Activated T-cell treated with anti-CD3 and anti-CD28 coated beads, Interleukin-2, amount 50 U/mL, for 48 hours (primary cell): Measurements from ENCODE around the gene CYP27A1.

Experiments
- DNase-seq, 2 experiments: peaks; one replicate each; pipeline ENCODE4 v3.0.0-alpha.2; 2020

The CYP27A1 gene

DNA sequence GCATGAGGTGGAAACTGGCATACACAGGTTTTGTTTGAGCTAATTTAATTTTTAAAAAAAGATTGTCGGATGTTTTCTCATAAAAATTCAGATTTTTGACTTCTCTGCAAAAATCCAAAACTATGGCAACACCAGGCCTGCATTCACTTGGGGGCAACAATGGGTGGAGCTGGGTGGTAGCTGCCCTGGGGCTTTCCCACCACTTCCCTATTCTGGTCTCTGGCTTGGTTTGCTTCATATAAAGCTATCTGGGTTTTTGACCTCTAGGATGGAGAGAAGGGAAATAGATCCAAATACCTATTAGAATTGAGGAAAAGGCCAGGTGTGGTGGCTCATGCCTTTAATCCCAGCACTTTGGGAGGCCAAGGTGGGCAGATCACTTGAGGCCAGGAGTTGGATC, 5.5 kb upstream of the CYP27A1 start:
- DNase-seq, result no peak

DNA sequence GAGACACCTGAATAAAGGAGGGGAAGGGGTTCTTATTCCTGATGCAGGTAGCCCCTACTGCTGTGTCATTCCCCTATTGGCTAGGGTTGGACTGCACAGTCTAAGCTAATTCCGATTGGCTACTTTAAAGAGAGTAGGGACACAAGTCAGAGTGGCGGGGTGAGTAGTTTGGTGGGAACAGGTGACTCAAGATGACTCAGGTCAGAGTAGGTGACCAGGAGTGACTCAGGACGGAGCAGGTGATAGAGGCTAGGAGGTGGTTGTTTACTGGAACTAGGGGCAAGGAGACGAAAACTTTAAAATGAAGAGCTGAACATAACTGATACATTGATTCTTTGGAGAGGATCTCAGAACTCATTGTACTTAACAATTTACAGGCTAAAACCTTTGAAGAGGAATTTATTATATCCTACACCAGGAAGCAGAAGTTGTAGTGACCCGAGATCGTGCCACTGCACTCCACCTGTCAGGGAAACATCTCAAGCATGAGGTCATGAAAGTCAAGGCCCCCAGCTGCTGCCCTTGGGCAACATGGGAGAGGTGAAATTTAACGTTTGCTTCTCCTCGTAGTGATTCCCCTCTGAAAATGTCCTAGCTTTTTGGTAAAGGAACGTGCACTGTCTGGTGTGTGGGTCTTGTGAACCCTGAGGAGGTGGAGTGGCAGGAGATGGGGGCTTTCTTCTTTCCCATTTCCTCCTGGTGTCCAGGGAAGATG, 4.5 kb upstream of the CYP27A1 start:
- no peak for DNase-seq

DNA sequence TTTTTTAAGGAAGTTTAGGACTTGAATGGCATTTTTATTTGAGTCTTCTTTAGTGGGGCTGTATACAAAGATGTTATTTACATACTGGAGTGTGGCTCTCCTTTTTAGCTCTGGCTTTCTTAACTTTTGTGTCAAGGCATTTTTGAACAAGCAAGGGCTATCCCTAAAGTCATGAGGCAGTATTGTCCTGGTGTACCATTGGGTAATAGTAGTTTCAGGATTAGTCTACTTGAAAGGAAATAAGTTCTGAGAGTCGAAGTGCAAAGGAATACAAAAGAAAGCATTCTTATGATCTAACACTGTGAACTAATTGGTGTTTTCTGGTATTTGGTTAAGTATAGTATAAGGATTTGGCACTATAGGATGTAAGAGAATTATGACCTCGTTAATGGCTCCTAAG, 1.9 kb upstream of the CYP27A1 start:
- DNase-seq, result no peak

DNA sequence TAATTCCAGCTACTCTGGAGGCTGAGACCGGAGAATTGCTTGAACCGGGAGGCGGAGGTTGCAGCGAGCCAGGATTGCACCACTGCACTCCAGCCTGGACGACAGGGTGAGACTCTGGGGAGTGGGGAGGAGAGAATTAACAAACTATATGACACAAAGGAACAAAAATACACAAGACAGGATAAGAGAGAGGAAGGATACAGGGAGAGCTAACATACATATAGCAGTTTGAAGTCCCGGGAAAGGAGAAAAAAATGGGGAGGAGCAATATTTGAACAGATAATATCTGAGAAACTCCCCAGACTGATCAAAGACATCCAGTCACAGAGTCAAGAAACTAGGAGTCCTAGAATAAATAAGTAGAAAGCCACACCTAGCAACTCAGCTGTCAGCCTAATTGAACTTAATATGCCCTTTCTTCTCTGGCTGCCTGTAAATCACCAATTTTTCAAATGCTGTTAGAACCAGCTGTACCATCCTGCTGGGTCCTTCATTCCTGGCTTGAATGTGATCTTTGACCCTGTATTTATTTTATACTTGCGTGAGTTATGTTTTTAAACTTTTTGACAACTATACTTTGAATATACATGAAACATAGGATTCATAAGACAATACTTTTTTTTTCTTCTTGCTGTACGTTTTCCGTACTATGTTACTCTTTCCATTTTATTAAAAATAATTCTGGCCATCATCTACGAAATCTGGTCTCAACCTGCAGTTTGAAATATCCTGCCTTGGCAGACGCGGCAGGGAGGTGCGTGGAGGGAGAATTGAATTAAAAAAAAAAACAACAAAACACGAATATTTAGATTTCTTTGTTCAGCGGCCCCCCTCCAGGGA, 876 bp upstream of the CYP27A1 start:
- DNase-seq, result no peak

DNA sequence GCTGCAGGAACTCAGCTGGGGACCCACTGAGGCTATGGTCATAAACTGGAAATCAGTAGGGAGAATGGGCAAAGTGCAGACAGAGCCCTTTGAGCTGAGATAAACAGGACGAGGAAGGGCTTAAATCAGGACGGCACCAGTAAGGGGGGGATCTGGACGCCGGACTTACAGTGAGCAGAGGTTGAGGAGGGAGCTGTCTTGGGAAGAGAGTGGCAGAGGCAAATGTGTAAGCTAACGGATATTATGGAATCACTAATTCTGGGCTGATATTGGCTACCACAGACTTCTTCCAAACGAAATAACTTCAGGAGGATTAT, 539 bp downstream of the CYP27A1 start:
- DNase-seq, result no peak

DNA sequence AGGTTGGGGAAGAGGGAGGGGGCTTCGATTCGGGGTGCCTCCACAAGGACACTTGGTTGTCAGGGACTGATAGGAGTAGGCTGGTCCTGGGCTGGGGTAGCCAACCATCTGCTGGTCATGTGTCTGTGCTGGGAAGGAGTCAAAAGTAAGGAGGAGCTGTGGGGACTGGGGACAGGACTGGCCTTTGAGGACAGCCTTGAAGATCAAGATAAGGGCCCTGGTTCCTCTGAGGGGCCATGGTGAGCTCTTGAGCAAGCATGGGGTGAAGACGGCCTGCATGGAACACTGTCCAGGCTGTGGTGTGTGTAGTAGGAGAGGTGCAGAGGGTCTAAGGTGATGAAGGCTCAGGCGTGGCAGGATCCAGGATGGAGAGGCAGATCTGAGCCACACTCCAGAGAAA, 1.7 kb downstream of the CYP27A1 start:
- DNase-seq, result no peak

DNA sequence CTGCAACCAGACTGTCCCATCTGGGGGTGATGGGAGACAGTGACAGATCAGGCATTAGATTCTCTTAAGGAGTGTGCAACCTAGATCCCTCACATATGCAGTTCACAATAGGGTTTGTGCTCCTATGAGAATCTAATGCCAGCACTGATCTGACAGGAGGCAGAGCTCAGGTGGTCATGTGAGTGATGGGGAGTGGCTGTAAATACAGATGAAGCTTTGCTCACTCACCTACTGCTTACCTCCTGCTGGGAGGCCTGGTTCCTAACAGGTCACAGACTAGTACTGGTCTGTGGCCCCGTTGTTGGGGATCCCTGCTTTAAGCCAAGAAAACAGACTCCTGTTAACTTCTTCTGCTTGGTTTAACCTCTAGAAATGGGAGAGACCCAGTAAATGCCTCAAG, 3.2 kb downstream of the CYP27A1 start:
- no peak for DNase-seq

DNA sequence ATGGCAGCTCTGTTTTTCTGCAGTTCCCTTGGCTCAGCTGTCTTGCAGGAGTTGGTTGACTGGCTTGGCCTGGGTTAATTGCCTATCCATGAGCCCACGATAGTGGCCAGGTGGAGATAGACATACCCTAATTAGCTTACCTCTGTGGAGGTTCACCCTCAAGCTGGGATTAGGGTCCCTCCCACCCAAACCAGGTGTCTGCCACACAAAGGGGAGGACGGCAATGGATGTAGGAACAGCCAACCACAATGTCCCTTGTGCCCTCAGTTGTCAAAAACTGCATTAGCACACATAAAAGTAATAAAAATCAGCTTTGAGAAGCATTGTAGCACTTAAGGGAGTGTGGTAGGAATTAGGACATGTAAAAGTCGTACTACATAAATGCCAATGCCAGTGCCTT, 4.2 kb downstream of the CYP27A1 start:
- DNase-seq, result no peak

DNA sequence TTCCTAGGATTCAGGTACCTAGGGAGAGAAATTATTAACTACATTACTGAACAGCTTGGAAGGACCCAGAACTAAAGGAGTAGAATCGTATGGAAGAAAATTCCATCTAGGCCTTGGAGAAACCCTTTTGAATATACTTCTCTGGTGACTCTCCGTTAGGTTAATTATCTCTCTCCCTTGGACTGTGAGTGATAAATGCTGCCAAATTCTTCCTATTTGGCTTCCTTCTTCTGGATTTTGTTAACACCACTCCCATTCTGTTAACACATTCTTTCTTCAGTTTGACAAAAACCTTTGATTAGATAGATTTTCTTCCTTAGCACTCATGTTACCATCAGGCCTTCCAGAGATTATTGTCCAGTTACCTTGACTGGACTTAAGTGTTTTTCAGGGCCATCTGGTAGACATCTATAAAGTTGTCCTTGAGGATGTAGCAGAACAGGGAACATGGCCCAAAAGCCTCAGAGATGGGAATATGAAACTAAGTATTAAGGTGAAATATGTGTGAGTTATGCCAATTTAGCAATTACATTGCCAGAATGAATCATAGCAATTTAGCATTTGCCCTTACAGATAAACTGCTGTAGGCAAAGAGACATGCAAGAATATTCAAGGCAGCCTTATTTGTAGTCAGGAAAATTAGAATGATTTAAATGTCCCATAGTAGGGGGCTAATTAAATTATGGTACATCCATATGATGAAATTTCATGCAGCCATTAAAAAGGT, 6.7 kb downstream of the CYP27A1 start:
- DNase-seq, result no peak

DNA sequence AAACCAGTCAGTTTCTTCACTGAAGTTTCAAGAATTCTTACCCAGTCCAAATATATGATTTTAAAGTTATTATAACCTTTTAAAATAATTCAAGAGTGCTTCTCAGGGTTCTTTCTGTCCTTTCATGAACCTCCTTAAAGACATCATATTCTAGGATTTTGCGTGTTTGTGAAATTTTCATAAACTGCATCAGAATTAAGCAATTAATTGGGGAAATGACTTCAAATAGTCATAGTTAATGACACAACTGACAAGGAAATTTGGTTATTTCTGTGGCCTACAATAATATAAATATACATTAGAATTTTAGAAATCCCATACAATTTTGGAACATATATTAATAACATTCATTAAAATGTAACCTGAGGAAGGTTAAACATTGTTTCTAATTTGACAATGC, 10.5 kb downstream of the CYP27A1 start:
- no peak for DNase-seq

DNA sequence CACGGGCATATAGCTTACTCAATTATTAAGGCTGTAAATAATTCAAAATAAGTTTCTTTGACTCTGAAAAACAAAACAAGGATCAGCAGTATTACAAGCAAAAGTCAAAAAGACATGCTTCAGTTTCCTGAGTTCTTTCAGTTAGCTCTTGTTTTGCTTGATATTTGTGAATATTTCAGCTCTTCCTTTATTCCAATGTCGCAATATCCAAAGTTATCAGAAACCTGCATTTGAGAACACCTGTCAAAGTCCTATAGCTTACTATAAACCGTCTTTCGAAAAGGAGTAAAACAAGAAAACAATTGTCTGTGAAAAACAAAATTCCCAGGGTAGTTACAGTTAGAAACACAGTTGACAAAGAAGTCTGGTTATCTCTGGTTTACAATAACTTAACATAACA, 14.7 kb downstream of the CYP27A1 start:
- DNase-seq, result no peak

DNA sequence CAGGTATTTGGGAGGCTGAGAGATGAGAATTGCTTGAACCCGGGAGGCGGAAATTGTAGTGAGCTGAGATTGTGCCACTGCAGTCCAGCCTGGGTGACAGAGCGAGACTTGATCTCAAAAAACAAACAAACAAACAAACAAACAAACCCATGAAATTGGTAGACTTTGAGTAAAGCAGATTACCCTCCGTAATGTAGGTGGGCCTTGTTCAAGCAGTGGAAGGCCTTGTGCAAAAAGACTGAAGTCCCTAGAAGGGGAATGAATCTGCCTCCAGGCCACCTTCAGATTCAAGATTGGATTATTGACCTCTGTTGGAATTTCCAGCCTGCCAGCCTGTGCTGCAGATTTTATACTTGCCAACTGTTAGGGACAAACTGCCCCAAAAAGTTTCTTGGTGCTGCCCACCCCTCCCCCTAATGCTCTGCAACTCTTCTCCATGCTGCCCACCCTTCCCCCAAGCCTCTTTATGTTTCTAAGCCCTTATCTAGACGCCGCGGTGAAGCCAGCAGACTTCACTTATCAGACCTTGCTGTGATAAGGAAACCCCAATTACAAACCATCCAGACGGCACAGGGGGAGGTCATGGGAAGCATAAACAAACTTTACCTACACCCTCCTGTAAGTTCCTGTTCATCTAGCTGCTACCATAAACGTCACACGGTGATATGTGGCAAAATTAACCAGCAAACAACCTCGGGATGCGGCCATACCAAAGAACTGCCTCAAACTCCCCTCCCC, 17.0 kb downstream of the CYP27A1 start:
- DNase-seq, result no peak

DNA sequence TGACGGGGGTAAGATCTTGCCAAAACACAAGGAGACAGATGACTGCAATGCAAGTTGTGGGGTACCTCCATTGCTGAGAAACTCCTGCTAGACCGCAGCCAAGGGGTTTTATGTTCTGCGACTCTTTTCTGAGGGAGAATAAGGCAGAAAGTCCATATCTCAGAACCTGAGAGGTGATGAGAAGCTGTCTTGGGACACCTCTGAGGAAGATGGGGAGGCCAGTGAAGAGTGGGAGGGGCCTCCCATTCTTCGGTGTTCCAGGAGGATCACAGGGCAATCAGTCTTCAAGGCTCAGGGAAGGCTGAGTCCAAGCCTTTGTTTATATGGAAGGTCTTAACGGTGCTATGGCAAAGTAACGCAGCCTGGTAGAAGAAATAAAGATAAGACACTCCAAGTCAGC, 18.0 kb downstream of the CYP27A1 start:
- no peak for DNase-seq

DNA sequence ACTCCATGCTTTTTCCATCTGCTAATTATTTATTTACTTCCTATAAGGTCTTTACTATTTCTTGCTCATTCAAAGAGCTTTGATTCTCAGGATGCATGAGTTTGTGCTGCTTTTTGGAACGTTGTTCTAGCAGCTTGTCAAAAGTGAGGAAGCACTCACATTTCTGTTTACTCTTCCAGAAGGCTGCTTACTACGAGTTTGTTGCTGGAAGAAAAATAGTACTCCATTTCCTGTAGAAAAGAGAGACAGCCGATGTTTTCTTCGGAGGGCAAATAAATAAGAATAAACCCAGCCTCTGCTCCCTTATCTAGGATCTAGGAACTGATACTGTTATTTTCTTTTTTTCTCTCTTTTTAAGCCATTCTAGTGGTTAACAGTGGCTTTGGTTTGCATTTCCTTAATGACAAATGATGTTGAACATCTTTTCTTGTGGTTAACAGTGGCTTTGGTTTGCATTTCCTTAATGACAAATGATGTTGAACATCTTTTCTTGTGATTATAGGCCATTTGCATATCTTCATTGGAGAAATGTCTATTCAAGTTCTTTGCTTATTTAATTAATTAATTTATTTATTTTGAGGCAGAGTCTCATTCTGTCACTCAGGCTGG, 20.5 kb downstream of the CYP27A1 start:
- no peak for DNase-seq

DNA sequence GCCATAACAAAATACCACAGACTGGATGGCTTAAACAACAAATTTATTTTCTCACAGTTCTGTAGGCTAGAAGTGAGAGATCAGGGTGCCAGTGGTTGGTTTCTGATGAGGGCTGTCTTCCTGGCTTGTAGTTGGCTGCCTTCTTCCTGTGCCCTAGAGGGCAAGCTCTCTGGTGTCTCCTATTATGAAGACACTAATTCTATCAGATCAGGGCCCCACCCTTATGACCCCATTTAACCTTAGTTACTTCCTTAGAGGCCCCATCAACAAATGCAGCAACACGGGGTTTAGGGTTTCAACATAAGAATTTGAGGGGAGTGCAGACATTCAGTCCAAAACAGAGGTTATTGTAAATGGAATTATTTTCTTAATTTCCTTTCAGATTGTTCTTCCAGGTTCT, 22.9 kb downstream of the CYP27A1 start:
- no peak for DNase-seq

DNA sequence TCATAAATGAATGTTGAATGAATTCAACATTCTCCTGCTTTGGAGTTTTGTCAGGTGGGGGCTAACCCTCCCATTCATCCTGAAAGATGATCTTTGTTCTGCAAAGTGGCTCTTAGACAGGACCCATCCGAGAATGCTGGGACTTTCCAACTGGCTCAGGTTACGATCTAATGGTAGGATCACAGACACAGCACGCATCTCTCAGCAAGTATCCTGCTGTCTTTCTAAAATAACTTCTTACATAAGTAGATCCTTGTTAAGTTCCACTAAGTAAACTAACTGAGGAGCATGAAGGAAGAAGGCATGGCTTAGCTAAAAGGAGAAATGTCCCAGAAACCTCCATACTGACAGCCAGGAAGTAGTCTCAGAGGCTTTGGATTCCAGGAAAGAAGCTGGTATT, 23.7 kb downstream of the CYP27A1 start:
- no peak for DNase-seq

DNA sequence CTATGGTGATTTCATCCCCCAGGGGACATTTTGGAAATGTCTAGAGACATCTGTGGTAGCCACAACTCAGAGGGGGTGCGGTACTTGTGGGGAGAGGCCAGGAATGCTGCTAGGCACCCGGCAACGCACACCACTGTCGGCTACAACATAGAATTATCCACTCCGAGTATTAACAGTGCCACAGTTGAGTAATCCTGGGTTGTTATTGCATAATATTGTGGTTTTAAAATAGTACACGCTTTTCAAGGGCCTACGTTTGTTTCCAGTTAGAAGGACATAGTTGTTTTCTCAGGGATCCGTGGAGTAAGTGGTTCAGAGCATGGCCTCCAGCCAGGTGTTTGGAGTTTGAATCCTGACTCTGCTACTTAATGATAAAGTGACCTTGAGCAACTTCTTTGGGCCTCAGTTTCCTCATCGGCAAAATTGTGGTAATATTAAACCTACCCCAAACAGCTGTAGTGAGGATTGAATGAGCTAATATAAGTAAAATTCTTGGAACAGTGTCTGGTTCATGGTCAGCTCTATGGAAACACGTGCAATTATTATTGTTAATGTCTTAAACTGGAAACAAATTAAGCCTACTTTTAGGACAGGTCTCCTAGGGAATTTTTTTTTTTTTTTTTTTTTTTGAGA, 24.5 kb downstream of the CYP27A1 start:
- DNase-seq, result no peak

DNA sequence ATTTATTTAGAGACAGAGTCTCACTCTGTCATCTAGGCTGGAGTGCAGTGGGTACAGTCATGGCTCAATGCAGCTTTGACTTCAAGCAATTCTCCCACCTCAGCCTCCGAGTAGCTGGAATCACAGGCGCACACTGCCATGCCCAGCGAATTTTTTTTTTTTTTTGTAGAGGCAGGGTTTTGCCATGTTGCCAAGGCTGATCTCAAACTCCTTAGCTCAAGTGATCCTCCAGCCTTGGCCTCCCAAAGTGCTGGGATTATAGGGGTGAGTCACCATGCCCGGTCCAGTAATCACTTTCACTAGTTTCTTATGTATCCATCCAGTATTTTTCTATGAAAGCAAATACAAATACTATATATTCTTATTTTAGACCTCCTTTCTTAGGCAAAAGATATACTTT, 25.7 kb downstream of the CYP27A1 start:
- no peak for DNase-seq

DNA sequence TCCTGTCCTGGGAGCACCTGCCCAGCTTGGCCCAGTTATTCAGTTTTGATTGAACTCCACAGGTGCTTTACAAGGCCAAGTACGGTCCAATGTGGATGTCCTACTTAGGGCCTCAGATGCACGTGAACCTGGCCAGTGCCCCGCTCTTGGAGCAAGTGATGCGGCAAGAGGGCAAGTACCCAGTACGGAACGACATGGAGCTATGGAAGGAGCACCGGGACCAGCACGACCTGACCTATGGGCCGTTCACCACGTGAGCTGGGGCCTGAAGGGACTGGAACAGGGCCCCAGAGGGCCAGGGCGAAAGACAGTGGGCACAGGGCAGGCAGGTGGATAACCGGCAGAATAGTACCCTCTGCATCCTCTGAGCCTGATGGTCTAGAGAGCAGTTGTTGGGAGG, 27.6 kb downstream of the CYP27A1 start:
- no peak for DNase-seq

DNA sequence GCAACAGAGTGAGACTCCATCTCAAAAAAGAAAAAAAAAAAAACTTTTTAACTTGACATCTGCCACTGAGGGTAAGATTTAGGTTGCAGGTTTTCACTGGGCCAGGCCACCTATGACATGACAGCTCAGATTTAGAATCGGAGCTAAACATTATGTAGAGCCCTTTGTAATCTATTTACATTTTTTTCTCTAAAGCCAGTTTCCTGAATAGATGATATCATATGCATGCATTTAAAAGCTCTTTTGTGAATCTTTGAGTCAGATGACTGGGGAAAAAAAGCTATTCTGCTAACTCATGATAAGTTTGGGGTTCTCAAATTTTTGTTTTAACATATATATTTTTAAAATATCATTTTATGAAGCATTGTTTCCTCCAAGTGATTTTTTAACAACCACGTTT, 28.3 kb downstream of the CYP27A1 start:
- no peak for DNase-seq

DNA sequence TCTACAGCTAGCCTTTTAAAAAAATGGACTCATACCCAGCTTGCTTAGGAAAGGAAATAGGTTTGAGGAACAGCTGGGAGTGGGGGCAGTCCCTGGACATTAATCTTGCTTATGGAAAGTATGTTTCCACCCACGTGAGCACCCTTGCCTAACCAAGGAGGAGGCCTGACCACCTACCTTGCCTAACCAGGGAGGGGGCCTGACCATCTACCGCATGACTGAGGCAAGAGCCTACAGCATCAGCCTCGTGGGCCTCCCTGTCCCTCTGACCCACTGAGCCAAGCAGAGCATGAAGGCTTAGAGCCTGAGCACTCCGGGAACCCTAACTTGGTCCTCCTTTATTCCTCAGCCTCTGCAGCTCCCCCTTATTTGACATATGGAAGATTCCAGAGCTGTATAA, 29.4 kb downstream of the CYP27A1 start:
- no peak for DNase-seq

DNA sequence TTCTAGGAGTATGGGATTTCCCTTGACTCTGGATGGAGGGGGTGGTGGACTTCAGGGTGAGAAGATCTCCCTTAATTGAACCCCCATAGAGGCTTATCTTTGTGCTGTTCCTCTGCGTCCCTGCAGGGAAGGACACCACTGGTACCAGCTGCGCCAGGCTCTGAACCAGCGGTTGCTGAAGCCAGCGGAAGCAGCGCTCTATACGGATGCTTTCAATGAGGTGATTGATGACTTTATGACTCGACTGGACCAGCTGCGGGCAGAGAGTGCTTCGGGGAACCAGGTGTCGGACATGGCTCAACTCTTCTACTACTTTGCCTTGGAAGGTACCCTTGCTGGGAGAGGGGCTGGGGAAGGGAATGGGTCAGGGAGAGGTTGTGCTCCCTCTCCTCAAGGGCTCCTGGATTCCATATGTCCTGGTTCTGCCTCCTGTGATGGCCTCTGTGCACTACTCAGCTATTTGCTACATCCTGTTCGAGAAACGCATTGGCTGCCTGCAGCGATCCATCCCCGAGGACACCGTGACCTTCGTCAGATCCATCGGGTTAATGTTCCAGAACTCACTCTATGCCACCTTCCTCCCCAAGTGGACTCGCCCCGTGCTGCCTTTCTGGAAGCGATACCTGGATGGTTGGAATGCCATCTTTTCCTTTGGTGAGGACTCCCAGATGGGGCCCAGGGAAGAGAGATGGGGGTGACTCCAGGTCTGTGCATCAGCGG, 30.3 kb downstream of the CYP27A1 start:
- DNase-seq, result no peak
